Suprapubic skin (tissue), 4 donors: ENCODE measurements around the gene RAD9A. TPM values are rescaled to one million over a fixed set of nuclear protein-coding genes. Genes with fewer than 3 reads are reported as not detected.

Source experiments
- DNase-seq, 2 donors: peaks; one replicate each; pipeline ENCODE4 v3.0.0-alpha.2; 2019; ENCODE audit warnings: low spot score in 2 of 2
- H3K27ac ChIP-seq: fragments of 200-600 bp; sonication (generic); one replicate; pipeline ENCODE4 v1.5.1; 2019
- H3K27me3 ChIP-seq: fragments of 200-600 bp; sonication (generic); one replicate; pipeline ENCODE4 v1.5.1; 2019
- H3K36me3 ChIP-seq: fragments of 200-600 bp; sonication (generic); one replicate; pipeline ENCODE4 v1.5.1; 2019
- H3K4me1 ChIP-seq: fragments of 200-600 bp; sonication (generic); one replicate; pipeline ENCODE4 v1.5.1; 2019
- H3K4me3 ChIP-seq: fragments of 200-600 bp; sonication (generic); one replicate; pipeline ENCODE4 v1.5.1; 2019; ENCODE audit warnings: mild to moderate bottlenecking
- H3K9me3 ChIP-seq: fragments of 200-600 bp; sonication (generic); one replicate; pipeline ENCODE4 v1.5.1; 2019
- CTCF ChIP-seq, 2 donors: fragments of 200-600 bp in 1 of 2; fragments of 450-650 bp in 1 of 2; sonication (generic) in 1 of 2; IDR thresholded peaks; one replicate each; pipeline ENCODE4 v1.5.1; 2016 to 2019; ENCODE audit warnings: antibody characterized with exemption in 2 of 2, mild to moderate bottlenecking in 1 of 2, moderate library complexity in 1 of 2
- EP300 ChIP-seq: sonication (generic); formaldehyde crosslinking; IDR thresholded peaks from one replicate; pipeline ENCODE4 v1.6.1; 2017; ENCODE audit warnings: antibody characterized with exemption
- POLR2A ChIP-seq, 2 donors: fragments of 450-650 bp; IDR thresholded peaks; one replicate each; pipeline ENCODE4 v1.6.1; 2017; ENCODE audit warnings: antibody characterized with exemption in 2 of 2, mild to moderate bottlenecking in 2 of 2, moderate library complexity in 2 of 2
- POLR2AphosphoS5 ChIP-seq, 3 donors: sonication (generic); formaldehyde crosslinking; IDR thresholded peaks; one replicate each; pipeline ENCODE4 v1.6.1; 2017; ENCODE audit warnings: antibody characterized with exemption in 3 of 3
- WGBS: methylation state at CpG from one replicate; pipeline ENCODE4 v1.1.5; 2018; 5-methylcytosine and 5-hydroxymethylcytosine counted together
- total RNA-seq, 4 donors: library from RNA; depleted of rRNA; stranded (reverse); fragments of >200 nt; gene quantifications; one replicate each; pipeline ENCODE4 v1.1.0, GENCODE V29; 2016

Gene RAD9A
- total RNA-seq, 4 donors from 2014 or later, result 24.1 to 86.9 (median 28.5) TPM

DNA sequence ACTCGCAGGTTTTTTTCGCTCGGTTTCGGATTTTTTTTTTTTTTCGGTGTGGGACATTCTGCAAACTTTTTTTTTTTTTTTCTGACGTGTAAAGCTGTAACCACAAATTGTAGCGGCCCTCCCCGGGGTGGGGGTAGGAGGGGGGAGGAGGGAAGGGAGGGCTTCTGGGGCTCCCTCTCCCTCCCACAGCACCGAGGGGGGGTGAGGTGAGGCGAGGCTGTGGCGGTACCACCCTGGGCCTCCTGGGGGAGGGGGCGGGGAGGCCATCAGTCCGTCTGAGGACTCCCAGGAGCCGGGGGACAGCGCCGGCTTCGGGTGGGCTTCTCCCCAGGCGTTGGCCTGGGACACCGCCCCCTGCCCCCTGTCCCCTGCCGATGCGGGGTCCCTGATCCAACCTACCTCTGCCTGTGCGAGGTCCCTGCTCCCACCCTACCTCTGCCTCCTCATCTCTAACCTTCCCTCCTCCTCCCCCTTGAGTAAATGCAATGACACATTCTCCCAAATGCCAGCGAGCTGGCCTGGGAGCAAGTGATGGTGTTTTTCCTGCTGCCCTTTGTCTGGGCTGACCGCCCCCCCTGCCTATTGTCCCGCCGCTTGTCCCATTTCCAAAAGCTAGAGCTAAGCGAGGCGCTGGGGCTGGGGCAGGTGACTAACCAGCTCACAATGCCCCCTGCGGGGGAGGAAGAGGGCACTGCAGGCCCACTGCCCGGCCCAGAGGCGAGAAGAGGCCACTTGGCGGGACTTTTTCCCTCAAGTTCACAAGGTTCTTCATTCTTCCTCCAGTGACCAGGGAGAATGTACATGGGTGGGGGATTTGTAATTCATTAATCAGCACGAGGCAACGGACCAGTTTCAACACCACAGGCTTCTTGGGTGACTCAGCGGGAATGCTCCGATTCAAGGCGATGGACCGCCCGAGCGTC is 17.9 kb upstream of the RAD9A start:
- Histone ChIP-seq H3K27me3 (no peaks in the 10 kb centered on the region), H3K27ac (peak overlapping the region; percentile 97), H3K4me3 (peak overlapping the region; percentile 93), H3K9me3 (no peaks in the 10 kb centered on the region), H3K4me1 (peaks cover 78% of the 10 kb centered on the region), H3K36me3 (no peaks in the 10 kb centered on the region)
- 3% methylated on average over 33 of the region's 40 CpGs for WGBS
- DNase-seq, result peak; percentile 87 to 91
- peak in 2 of 3 donors; percentile 59 to 62 for TF ChIP-seq POLR2AphosphoS5 (IDR thresholded peaks at IDR 0.05)
- TF ChIP-seq POLR2A (IDR thresholded peaks at IDR 0.05), result peak in 1 of 2 donors; percentile 15
- TF ChIP-seq EP300, result no peak
- TF ChIP-seq CTCF (IDR thresholded peaks at IDR 0.05), result peak in 1 of 2 donors; percentile 52

GRCh38 chr11:67374571-67375281 is 17.1 kb upstream of the RAD9A start:
- Histone ChIP-seq H3K36me3 (no peaks in the 10 kb centered on the region), H3K27me3 (no peaks in the 10 kb centered on the region), H3K4me3 (peak overlapping the region; percentile 93), H3K4me1 (peaks cover 78% of the 10 kb centered on the region), H3K27ac (peak overlapping the region; percentile 97), H3K9me3 (no peaks in the 10 kb centered on the region)
- WGBS, result 26% methylated on average over 8 of the region's 9 CpGs
- TF ChIP-seq POLR2AphosphoS5 (IDR thresholded peaks at IDR 0.05), result no peak
- no peak for DNase-seq

DNA sequence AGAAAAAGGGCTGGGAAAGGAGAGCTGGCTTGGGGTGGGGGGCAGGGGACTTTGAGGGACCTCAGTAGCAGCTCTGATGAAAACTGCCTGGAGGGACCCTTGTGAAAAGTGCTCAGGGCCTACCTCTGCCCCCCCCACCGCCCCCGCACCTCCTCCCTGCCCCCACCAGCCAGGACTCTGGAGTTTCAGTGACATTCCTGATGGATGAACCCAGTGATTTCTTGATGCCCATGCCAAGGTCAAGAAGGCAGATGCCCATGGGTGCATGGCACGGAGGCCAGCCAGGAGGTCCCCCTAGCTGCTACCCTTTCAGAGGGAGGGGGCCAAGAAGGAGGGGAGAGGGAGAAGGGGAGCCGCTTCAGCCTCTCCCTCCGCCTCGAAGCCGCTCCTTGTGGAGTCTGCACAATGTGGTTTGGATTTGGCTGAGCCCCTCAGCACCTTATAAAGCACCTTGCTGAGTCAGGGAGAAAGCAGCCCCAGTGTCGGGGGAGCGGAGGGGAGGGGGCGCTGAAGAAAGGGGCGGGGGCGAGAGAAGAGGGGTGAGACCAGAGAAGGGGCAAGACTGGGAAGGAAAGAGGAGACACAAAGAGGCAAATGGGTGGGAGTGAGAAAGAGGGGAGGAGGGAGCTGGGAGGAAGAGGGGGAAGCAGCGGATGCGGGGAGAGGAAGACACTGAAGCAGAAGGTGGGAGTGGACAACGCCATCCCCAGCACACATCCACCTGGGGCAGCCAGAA is 16.3 kb upstream of the RAD9A start:
- H3K27ac ChIP-seq, result no peak overlapping the region
- WGBS, result 61% methylated on average over 15 of the region's 15 CpGs

GRCh38 chr11:67376063-67376820 is 15.5 kb upstream of the RAD9A start:
- Histone ChIP-seq H3K4me3 (no peak overlapping the region), H3K36me3 (no peaks in the 10 kb centered on the region), H3K4me1 (peaks cover 76% of the 10 kb centered on the region), H3K9me3 (no peaks in the 10 kb centered on the region), H3K27me3 (no peaks in the 10 kb centered on the region), H3K27ac (no peak overlapping the region)
- no peak for DNase-seq
- TF ChIP-seq POLR2AphosphoS5 (IDR thresholded peaks at IDR 0.05) (no peak), POLR2A (IDR thresholded peaks at IDR 0.05) (no peak), EP300 (no peak), CTCF (IDR thresholded peaks at IDR 0.05) (no peak)
- WGBS, result 79% methylated on average over 7 of the region's 7 CpGs

More for the DNA sequence above, 16.3 kb upstream of the RAD9A start:
- Histone ChIP-seq H3K4me3 (no peak overlapping the region), H3K27me3 (no peaks in the 10 kb centered on the region), H3K4me1 (peaks cover 77% of the 10 kb centered on the region), H3K9me3 (no peaks in the 10 kb centered on the region), H3K36me3 (no peaks in the 10 kb centered on the region)
- TF ChIP-seq POLR2AphosphoS5 (IDR thresholded peaks at IDR 0.05) (no peak), CTCF (IDR thresholded peaks at IDR 0.05) (no peak), POLR2A (IDR thresholded peaks at IDR 0.05) (no peak)
- no peak for DNase-seq
